CD8-positive, alpha-beta memory T cell (primary cell): ENCODE data around the gene DOCK3. TPM values are rescaled to one million over a fixed set of nuclear protein-coding genes. Genes with fewer than 3 reads are reported as not detected.
"Not testable (repeated sequence)": the region's sequence is repeated elsewhere in the genome, so short reads cannot be mapped to it uniquely, and the experiment has no call there.

Source experiments
- CTCF ChIA-PET: fragments of 350-600 bp; sonication (Branson Sonifier 250); formaldehyde crosslinking; loops from one replicate; lab custom pipeline; 2021; ENCODE audit warnings: antibody characterized with exemption; lab: Charles Lee
- POLR2A ChIA-PET: fragments of 350-600 bp; sonication (Branson Sonifier 250); formaldehyde crosslinking; loops from one replicate; lab custom pipeline; 2021; ENCODE audit warnings: antibody characterized with exemption; lab: Charles Lee
- DNase-seq, 5 donors: peaks; one replicate each; pipeline versions ENCODE4 v3.0.0 to v3.0.0-alpha.2; 2020 to 2022; ENCODE audit warnings: mixed read lengths in 1 of 5
- H3K27ac ChIP-seq: one replicate; pipeline ENCODE4 v1.7.0; 2013; ENCODE audit warnings: low read depth, mild to moderate bottlenecking, low read length, moderate library complexity
- H3K27me3 ChIP-seq: 2 replicates; pipeline ENCODE4 v1.7.0; 2013; ENCODE audit warnings: low read length, mild to moderate bottlenecking; ENCODE audit not compliant: insufficient read depth, poor library complexity, severe bottlenecking
- H3K36me3 ChIP-seq: 2 replicates; pipeline ENCODE4 v1.7.0; 2013; ENCODE audit warnings: mild to moderate bottlenecking, low read length, moderate library complexity; ENCODE audit not compliant: insufficient read depth
- H3K4me1 ChIP-seq: 2 replicates; pipeline ENCODE4 v1.7.0; 2013; ENCODE audit warnings: mild to moderate bottlenecking, low read length, moderate library complexity; ENCODE audit not compliant: insufficient read depth
- H3K4me3 ChIP-seq: 2 replicates; pipeline ENCODE4 v1.7.0; 2013; ENCODE audit warnings: mild to moderate bottlenecking, low read length
- H3K9me3 ChIP-seq: 2 replicates; pipeline ENCODE4 v1.7.0; 2013; ENCODE audit warnings: mild to moderate bottlenecking, low read length
- H3K27ac Mint-ChIP-seq, 8 donors: one replicate each; pipeline ENCODE4 v1.8.0; 2020 to 2021; ENCODE audit warnings: mixed read lengths in 8 of 8, mild to moderate bottlenecking in 6 of 8, inconsistent platforms in 3 of 8, moderate library complexity in 3 of 8
- H3K27me3 Mint-ChIP-seq, 2 donors: one replicate each; pipeline ENCODE4 v1.8.0; 2020 to 2021; ENCODE audit warnings: mixed read lengths in 2 of 2, mild to moderate bottlenecking in 1 of 2, moderate library complexity in 1 of 2
- H3K36me3 Mint-ChIP-seq, 3 donors: one replicate each; pipeline ENCODE4 v1.8.0; 2020 to 2021; ENCODE audit warnings: mixed read lengths in 3 of 3, inconsistent platforms in 1 of 3, mild to moderate bottlenecking in 1 of 3
- H3K4me1 Mint-ChIP-seq, 3 donors: one replicate each; pipeline ENCODE4 v1.8.0; 2020 to 2021; ENCODE audit warnings: mixed read lengths in 3 of 3, inconsistent platforms in 1 of 3, mild to moderate bottlenecking in 1 of 3
- H3K4me3 Mint-ChIP-seq, 7 donors: one replicate each; pipeline ENCODE4 v1.8.0; 2020 to 2021; ENCODE audit warnings: mixed read lengths in 7 of 7, mild to moderate bottlenecking in 6 of 7, moderate library complexity in 4 of 7, inconsistent platforms in 2 of 7
- H3K9me3 Mint-ChIP-seq, 5 donors: one replicate each; pipeline ENCODE4 v1.8.0; 2020 to 2022; ENCODE audit warnings: mixed read lengths in 5 of 5, mild to moderate bottlenecking in 3 of 5, moderate library complexity in 2 of 5, inconsistent platforms in 1 of 5
- polyA plus RNA-seq: library from polyadenylated mRNA; unstranded; fragments of 300-500 nt; fragmentation: Illumina TruSeq; gene quantifications from one replicate; pipeline ENCODE4 v1.2.3, GENCODE V29; 2021
- total RNA-seq, 2 experiments: library from RNA; stranded (reverse); gene quantifications; one replicate each; pipeline ENCODE4 v1.2.3, GENCODE V29; 2021

The DOCK3 gene
- total and polyA plus RNA-seq, 3 experiments from 2014 or later = 0.16 to 2.1 (median 2.0) TPM

DNA sequence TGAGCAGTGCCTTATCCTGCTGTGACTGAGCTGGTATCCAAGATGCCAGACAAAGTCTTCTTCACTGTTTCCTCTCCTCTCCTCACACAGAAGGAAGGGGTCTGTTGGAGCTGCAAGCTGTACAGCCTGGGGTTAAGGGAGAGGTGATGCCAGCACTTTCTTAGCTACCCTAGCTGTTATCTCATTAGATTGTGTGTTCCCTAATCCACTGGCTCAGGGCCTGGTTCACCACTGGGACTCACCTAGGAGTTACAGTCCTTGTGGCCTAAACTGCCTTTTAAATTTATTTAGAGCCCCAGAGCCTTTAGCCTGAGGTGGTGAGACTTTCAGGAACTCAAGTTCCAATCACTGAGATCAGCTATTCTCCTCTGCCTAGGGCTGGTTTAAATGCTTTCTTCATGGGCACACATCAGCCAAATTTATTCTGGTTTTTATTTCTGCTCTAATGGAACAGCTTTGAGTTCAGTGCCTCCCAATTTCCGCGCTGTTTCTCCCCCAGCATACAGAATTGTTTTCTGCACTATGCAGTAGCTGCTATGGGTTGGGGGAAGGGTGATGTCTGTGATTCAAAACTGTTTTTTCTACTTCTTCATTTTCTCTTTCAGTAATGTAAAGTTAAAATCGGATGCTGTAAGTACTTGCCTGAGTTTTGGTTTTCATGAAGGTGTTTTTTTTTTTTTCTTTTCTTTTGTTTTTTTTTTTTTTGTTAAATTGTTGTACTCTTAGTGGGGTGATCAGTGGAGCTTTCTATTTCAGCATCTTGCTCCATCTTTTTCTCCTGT lies 198.8 kb downstream of the DOCK3 start:
- Histone ChIP-seq H3K4me3 (no peak overlapping the region), H3K36me3 (no peaks in the 10 kb centered on the region), H3K27ac (no peak overlapping the region), H3K4me1 (no peaks in the 10 kb centered on the region), H3K27me3 (peaks cover 5% of the 10 kb centered on the region), H3K9me3 (no peaks in the 10 kb centered on the region)
- peaks cover 13 to 71% of the 10 kb centered on the region in 2 donors for H3K27me3 Mint-ChIP-seq
- H3K4me3 Mint-ChIP-seq = no peak overlapping the region
- H3K27ac Mint-ChIP-seq = peak overlapping the region in 1 of 8 donors; percentile 61
- H3K4me1 Mint-ChIP-seq = no peaks in the 10 kb centered on the region
- POLR2A ChIA-PET = interaction anchor here (0.7 kb wide), 1 partner anchor 257 kb away, joined by 3 read pairs; no protein-coding TSS in a partner anchor
- no peak for DNase-seq
- peaks cover 0 to 30% (median 4%) of the 10 kb centered on the region in 3 donors for H3K36me3 Mint-ChIP-seq
- peaks cover 5 to 25% (median 11%) of the 10 kb centered on the region in 5 donors for H3K9me3 Mint-ChIP-seq
- CTCF ChIA-PET = no interaction called here

DNA sequence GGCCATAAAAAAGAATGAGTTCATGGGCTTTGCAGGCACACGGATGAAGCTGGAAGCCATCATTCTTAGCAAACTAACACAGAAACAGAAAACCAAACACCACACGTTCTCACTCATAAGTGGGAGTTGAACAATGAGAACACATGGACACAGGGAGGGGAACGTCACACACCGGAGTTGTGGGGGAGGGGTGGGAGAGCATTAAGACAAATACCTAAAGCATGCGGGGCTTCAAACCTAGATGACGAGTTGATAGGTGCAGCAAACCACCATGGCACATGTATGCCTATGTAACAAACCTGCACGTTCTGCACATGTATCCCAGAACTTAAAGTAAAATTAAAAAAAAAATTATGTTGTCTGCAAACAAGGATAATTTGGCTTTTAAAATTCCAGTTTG lies 200.1 kb downstream of the DOCK3 start:
- H3K4me3 ChIP-seq, H3K27ac ChIP-seq, POLR2A ChIA-PET, H3K27me3 ChIP-seq, H3K4me3 Mint-ChIP-seq, H3K4me1 Mint-ChIP-seq, H3K4me1 ChIP-seq, DNase-seq, CTCF ChIA-PET, H3K9me3 ChIP-seq, H3K36me3 ChIP-seq, H3K27ac Mint-ChIP-seq: not testable (repeated sequence)
- H3K27me3 Mint-ChIP-seq = peaks cover 14 to 76% of the 10 kb centered on the region in 2 donors
- H3K9me3 Mint-ChIP-seq = peaks cover 5 to 24% (median 11%) of the 10 kb centered on the region in 5 donors
- peaks cover 0 to 30% (median 4%) of the 10 kb centered on the region in 3 donors for H3K36me3 Mint-ChIP-seq

DNA sequence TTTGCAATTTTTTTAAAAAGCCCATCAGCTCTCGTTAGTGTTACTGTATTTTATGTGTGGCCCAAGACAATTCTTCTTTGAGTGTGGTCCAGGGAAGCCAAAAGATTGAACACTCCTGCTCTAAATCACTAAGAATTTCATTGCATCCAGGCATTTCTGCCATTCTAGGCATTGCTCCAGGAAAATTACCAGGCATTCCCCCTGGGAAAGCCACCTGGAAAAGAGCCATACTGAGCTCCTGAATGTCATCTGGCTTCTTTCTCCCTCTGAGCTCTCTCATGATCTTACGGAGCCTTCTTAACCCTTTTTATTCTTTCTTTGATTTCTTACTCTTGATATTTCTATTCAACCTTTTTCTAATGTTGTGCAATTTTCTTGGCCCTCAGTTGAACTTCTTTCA lies 202.2 kb downstream of the DOCK3 start:
- H3K9me3 Mint-ChIP-seq = peaks cover under 1 to 19% (median 4%) of the 10 kb centered on the region in 5 donors
- no peak overlapping the region for H3K27ac Mint-ChIP-seq
- no peak overlapping the region for H3K4me3 Mint-ChIP-seq
- H3K4me1 Mint-ChIP-seq = no peaks in the 10 kb centered on the region
- no peak overlapping the region for H3K27ac ChIP-seq
- ChIA-PET CTCF (no interaction called here), POLR2A (no interaction called here)
- peaks cover 0 to 21% (median 0%) of the 10 kb centered on the region in 3 donors for H3K36me3 Mint-ChIP-seq
- no peak overlapping the region for H3K4me3 ChIP-seq
- peaks cover 5% of the 10 kb centered on the region for H3K27me3 ChIP-seq
- no peak for DNase-seq
- H3K4me1 ChIP-seq = no peaks in the 10 kb centered on the region
- H3K36me3 ChIP-seq = no peaks in the 10 kb centered on the region
- peaks cover 18 to 61% of the 10 kb centered on the region in 2 donors for H3K27me3 Mint-ChIP-seq
- H3K9me3 ChIP-seq = no peaks in the 10 kb centered on the region

DNA sequence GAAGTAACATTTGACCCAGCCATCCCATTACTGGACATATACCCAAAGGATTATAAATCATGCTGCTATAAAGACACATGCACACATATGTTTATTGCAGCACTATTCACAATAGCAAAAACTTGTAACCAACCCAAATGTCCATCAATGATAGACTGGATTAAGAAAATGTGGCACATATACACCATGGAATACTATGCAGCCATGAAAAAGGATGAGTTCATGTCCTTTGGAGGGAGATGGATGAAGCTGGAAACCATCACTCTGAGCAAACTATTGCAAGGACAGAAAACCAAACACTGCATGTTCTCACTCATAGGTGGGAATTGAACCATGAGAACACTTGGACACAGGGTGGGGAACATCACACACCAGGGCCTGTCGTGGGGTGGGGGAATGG lies 208.0 kb downstream of the DOCK3 start:
- H3K4me1 Mint-ChIP-seq = not testable (repeated sequence)

DNA sequence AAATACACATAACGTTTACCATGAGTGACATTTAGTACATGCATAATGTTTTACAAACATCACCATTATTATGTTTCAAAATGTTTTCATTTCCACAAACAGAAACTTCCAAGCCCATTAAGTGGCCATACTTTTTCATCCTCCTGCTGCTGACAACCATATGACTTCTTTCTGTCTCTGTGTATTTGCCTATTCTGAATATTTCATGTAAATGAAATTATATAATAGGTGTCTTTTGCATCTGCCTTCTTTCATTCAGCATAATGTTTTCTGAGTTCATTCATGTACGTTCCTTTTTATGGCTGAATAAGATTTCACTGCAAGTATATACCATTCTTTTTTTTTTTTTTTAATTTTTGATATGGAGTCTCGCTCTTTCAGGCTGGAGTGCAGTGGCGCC lies 209.0 kb downstream of the DOCK3 start:
- no peaks in the 10 kb centered on the region for H3K4me1 ChIP-seq
- Mint-ChIP-seq H3K4me3 (no peak overlapping the region), H3K27ac (no peak overlapping the region), H3K36me3 (peaks cover 0 to 4% (median 0%) of the 10 kb centered on the region in 3 donors), H3K27me3 (peaks cover 13 to 21% of the 10 kb centered on the region in 2 donors), H3K4me1 (no peaks in the 10 kb centered on the region), H3K9me3 (peaks cover 2 to 13% (median 6%) of the 10 kb centered on the region in 5 donors)
- H3K9me3 ChIP-seq = no peaks in the 10 kb centered on the region
- ChIA-PET CTCF (no interaction called here), POLR2A (no interaction called here)
- no peak overlapping the region for H3K4me3 ChIP-seq
- no peaks in the 10 kb centered on the region for H3K27me3 ChIP-seq
- no peaks in the 10 kb centered on the region for H3K36me3 ChIP-seq
- H3K27ac ChIP-seq = no peak overlapping the region
- DNase-seq = no peak

More for the DNA sequence above, 208.0 kb downstream of the DOCK3 start:
- DNase-seq, H3K4me3 Mint-ChIP-seq, H3K4me3 ChIP-seq, H3K4me1 ChIP-seq, H3K27me3 ChIP-seq, H3K27ac Mint-ChIP-seq, H3K27ac ChIP-seq, POLR2A ChIA-PET, H3K9me3 ChIP-seq, H3K36me3 ChIP-seq, H3K36me3 Mint-ChIP-seq, CTCF ChIA-PET: not testable (repeated sequence)
- Mint-ChIP-seq H3K27me3 (peaks cover 11 to 28% of the 10 kb centered on the region in 2 donors), H3K9me3 (peaks cover 2 to 18% (median 6%) of the 10 kb centered on the region in 5 donors)

DNA sequence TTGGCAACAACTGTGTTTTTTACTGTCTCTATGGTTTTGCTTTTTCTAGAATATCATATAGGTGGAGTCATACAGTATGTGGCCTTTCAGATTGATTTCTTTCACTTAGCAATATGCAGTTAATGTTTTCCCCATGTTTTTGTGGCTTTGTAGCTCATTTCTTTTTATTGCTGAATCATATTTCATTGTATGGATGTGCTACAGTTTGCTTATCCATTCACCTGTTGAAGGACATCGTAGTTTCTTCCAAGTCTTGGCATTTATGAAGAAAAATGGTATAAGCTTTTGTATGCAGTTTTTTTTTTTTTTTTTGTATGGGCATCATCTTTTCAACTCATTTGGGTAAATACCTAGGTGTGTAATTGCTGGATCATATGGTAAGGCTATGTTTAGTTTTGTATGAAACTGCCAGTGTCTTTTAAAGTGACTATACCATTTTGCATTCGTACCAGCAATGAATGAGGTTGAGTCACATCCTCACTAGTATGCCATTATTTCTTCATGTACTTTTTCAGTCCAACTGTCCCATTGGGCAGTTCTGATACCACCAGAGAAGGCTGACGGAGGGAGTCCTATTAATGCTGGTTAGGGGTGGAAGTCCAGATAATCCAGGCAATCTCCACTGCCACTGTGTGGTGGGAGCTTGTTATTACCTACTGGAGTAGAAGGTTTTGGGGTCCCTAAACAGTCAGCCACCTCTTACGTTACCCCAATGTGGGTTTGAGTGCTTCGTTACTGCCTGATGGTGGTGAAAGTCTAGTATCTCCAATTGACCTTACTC lies 210.5 kb downstream of the DOCK3 start:
- Mint-ChIP-seq H3K9me3 (peaks cover 2 to 11% (median 7%) of the 10 kb centered on the region in 5 donors), H3K4me1 (no peaks in the 10 kb centered on the region), H3K27me3 (peaks cover 8 to 10% of the 10 kb centered on the region in 2 donors), H3K27ac (peak overlapping the region in 1 of 8 donors; percentile 21), H3K36me3 (no peaks in the 10 kb centered on the region), H3K4me3 (no peak overlapping the region)
- Histone ChIP-seq H3K27me3 (no peaks in the 10 kb centered on the region), H3K9me3 (no peaks in the 10 kb centered on the region), H3K36me3 (no peaks in the 10 kb centered on the region), H3K27ac (no peak overlapping the region), H3K4me1 (no peaks in the 10 kb centered on the region), H3K4me3 (no peak overlapping the region)
- POLR2A ChIA-PET = no interaction called here
- CTCF ChIA-PET = no interaction called here
- DNase-seq = no peak

DNA sequence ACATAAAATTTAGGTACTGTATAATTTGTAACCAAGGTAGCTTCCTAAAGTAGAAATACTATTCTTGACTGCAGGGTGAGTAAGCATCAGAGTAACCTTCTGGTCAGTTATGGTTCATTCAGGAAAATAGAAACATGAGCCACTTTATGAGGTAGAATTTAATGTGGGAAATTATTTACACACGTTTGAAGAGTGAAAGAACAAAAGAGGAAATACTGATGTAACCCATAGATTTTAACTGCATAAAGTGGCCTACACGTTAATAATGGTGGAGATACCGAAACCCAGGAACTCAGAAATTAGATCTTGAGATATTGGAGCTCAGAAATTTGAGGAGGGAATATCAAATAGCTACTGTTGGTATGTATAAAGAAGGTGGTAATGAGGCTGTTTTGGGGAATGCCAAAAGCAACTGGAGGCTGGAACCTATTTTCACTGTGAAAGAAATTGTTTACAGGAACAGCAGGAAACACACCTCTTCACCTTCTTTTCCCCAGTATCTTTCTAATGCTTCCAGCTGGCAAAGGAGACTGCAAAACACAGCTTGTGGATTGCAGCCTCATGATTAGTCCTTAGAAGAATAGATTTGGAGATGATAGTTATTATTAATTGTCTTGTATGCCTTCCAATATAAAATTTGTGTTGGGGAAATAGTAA lies 216.1 kb downstream of the DOCK3 start:
- CTCF ChIA-PET = no interaction called here
- no peak for DNase-seq
- H3K27me3 ChIP-seq = no peaks in the 10 kb centered on the region
- Mint-ChIP-seq H3K4me1 (no peaks in the 10 kb centered on the region), H3K27me3 (peaks cover 3 to 19% of the 10 kb centered on the region in 2 donors), H3K4me3 (no peak overlapping the region), H3K36me3 (peaks cover 0 to 35% (median 4%) of the 10 kb centered on the region in 3 donors), H3K27ac (no peak overlapping the region), H3K9me3 (peaks cover 23 to 39% (median 28%) of the 10 kb centered on the region in 5 donors)
- POLR2A ChIA-PET = no interaction called here
- no peak overlapping the region for H3K4me3 ChIP-seq
- H3K4me1 ChIP-seq = no peaks in the 10 kb centered on the region
- H3K36me3 ChIP-seq = no peaks in the 10 kb centered on the region
- H3K27ac ChIP-seq = no peak overlapping the region
- no peaks in the 10 kb centered on the region for H3K9me3 ChIP-seq
